Measurements from ENCODE around the gene IGSF3.
"Not testable (repeated sequence)": the region's sequence is repeated elsewhere in the genome, so short reads cannot be mapped to it uniquely, and the experiment has no call there.

Gene IGSF3

GRCh38 chr1:116603646-116604045 is 63.9 kb downstream of the IGSF3 start:
- in situ Hi-C loops (cut with HindIII; ENCODE audit: low sequenced_read_pairs) = not testable (repeated sequence)

- in situ Hi-C loops (cut with HindIII; ENCODE audit: low sequenced_read_pairs) = loop anchor here (25.0 kb wide), 1 partner anchor 463 kb away; the partner anchor contains the start of gene TTF2
Measured at GRCh38 chr1:116599369-116599768, 68.2 kb downstream of the IGSF3 start.

- in situ Hi-C loops (cut with HindIII; ENCODE audit: low sequenced_read_pairs) = loop anchor here (25.0 kb wide), 1 partner anchor 464 kb away; the partner anchor contains the start of gene TTF2
Measured at GRCh38 chr1:116598420-116599036, 69.0 kb downstream of the IGSF3 start.

- in situ Hi-C loops (cut with HindIII; ENCODE audit: low sequenced_read_pairs) = loop anchor here (25.0 kb wide), 1 partner anchor 465 kb away; the partner anchor contains the start of gene TTF2
Measured at GRCh38 chr1:116597388-116597787, 70.1 kb downstream of the IGSF3 start.

GRCh38 chr1:116596742-116597307 is 70.7 kb downstream of the IGSF3 start:
- in situ Hi-C loops (cut with HindIII; ENCODE audit: low sequenced_read_pairs) = loop anchor here (25.0 kb wide), 1 partner anchor 465 kb away; the partner anchor contains the start of gene TTF2

- in situ Hi-C loops (cut with HindIII; ENCODE audit: low sequenced_read_pairs) = loop anchor here (25.0 kb wide), 1 partner anchor 466 kb away; the partner anchor contains the start of gene TTF2
Measured at GRCh38 chr1:116595946-116596741, 71.4 kb downstream of the IGSF3 start.

GRCh38 chr1:116595065-116595840 is 72.3 kb downstream of the IGSF3 start:
- in situ Hi-C loops (cut with HindIII; ENCODE audit: low sequenced_read_pairs) = loop anchor here (25.0 kb wide), 1 partner anchor 467 kb away; the partner anchor contains the start of gene TTF2

GRCh38 chr1:116593977-116594376 is 73.6 kb downstream of the IGSF3 start:
- in situ Hi-C loops (cut with HindIII; ENCODE audit: low sequenced_read_pairs) = loop anchor here (25.0 kb wide), 1 partner anchor 468 kb away; the partner anchor contains the start of gene TTF2

- in situ Hi-C loops (cut with HindIII; ENCODE audit: low sequenced_read_pairs) = loop anchor here (25.0 kb wide), 1 partner anchor 469 kb away; the partner anchor contains the start of gene TTF2
Measured at GRCh38 chr1:116593401-116593800, 74.1 kb downstream of the IGSF3 start.

GRCh38 chr1:116591951-116592605 is 75.5 kb downstream of the IGSF3 start:
- in situ Hi-C loops (cut with HindIII; ENCODE audit: low sequenced_read_pairs) = loop anchor here (25.0 kb wide), 1 partner anchor 470 kb away; the partner anchor contains the start of gene TTF2

GRCh38 chr1:116591006-116591950 is 76.3 kb downstream of the IGSF3 start:
- in situ Hi-C loops (cut with HindIII; ENCODE audit: low sequenced_read_pairs) = loop anchor here (25.0 kb wide), 1 partner anchor 471 kb away; the partner anchor contains the start of gene TTF2

- in situ Hi-C loops (cut with HindIII; ENCODE audit: low sequenced_read_pairs) = loop anchor here (25.0 kb wide), 1 partner anchor 472 kb away; the partner anchor contains the start of gene TTF2
Measured at GRCh38 chr1:116590359-116591005, 77.1 kb downstream of the IGSF3 start.

- in situ Hi-C loops (cut with HindIII; ENCODE audit: low sequenced_read_pairs) = loop anchor here (25.0 kb wide), 1 partner anchor 473 kb away; the partner anchor contains the start of gene TTF2
Measured at GRCh38 chr1:116589101-116589735, 78.3 kb downstream of the IGSF3 start.

- in situ Hi-C loops (cut with HindIII; ENCODE audit: low sequenced_read_pairs) = loop anchor here (25.0 kb wide), 1 partner anchor 475 kb away; the partner anchor contains the start of gene TTF2
Measured at GRCh38 chr1:116587501-116588227, 79.9 kb downstream of the IGSF3 start.

- in situ Hi-C loops (cut with HindIII; ENCODE audit: low sequenced_read_pairs) = loop anchor here (25.0 kb wide), 1 partner anchor 476 kb away; the partner anchor contains the start of gene TTF2
Measured at GRCh38 chr1:116586741-116587143, 80.8 kb downstream of the IGSF3 start.

- in situ Hi-C loops (cut with HindIII; ENCODE audit: low sequenced_read_pairs) = loop anchor here (25.0 kb wide), 1 partner anchor 476 kb away; the partner anchor contains the start of gene TTF2
Measured at GRCh38 chr1:116585886-116586285, 81.6 kb downstream of the IGSF3 start.

Data from endothelial cell of hepatic sinusoid (primary cell).